Type B pancreatic cell (in vitro differentiated cells): ENCODE measurements around the gene SPATA7. TPM values are rescaled to one million over a fixed set of nuclear protein-coding genes. Genes with fewer than 3 reads are reported as not detected.

Source experiments
- DNase-seq: peaks from one replicate; pipeline ENCODE4 v3.0.0; 2021; ENCODE audit warnings: mixed read lengths; ENCODE audit not compliant: unreplicated experiment; ENCODE audit errors: extremely low spot score
- H3K27ac Mint-ChIP-seq: 2 replicates; pipeline ENCODE4 v1.8.0; 2021; ENCODE audit warnings: mild to moderate bottlenecking, mixed read lengths
- H3K27me3 Mint-ChIP-seq: 2 replicates; pipeline ENCODE4 v1.8.0; 2021; ENCODE audit warnings: mixed read lengths
- H3K36me3 Mint-ChIP-seq: 2 replicates; pipeline ENCODE4 v1.8.0; 2021; ENCODE audit warnings: mixed read lengths
- H3K4me1 Mint-ChIP-seq: one replicate; pipeline ENCODE4 v1.8.0; 2021; ENCODE audit warnings: mixed read lengths; ENCODE audit not compliant: unreplicated experiment
- H3K4me3 Mint-ChIP-seq: 2 replicates; pipeline ENCODE4 v1.8.0; 2021; ENCODE audit warnings: mild to moderate bottlenecking, mixed read lengths
- H3K9me3 Mint-ChIP-seq: 2 replicates; pipeline ENCODE4 v1.8.0; 2021; ENCODE audit warnings: mixed read lengths
- total RNA-seq: library from RNA; stranded (reverse); gene quantifications from 2 replicates; pipeline ENCODE4 v1.2.1, GENCODE V29; 2021; ENCODE audit warnings: low replicate concordance
- TF ChIP-seq, protein P1 (sequence below): fragments of 200-600 bp; sonication (generic); conservative IDR thresholded peaks from 2 replicates; pipeline ENCODE4 v1.5.0; 2021; ENCODE audit warnings: antibody characterized with exemption, mild to moderate bottlenecking

The SPATA7 gene
- total RNA-seq, 1 donor from 2014 or later: 16.2 TPM

DNA sequence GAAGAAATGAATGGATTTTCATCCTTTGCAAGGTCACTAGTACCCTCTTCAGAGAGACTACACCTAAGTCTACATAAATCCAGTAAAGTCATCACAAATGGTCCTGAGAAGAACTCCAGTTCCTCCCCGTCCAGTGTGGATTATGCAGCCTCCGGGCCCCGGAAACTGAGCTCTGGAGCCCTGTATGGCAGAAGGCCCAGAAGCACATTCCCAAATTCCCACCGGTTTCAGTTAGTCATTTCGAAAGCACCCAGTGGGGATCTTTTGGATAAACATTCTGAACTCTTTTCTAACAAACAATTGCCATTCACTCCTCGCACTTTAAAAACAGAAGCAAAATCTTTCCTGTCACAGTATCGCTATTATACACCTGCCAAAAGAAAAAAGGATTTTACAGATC is 40.8 kb downstream of the SPATA7 start:
- H3K9me3 Mint-ChIP-seq: no peaks in the 10 kb centered on the region
- no peak overlapping the region for H3K27ac Mint-ChIP-seq
- peaks cover 16% of the 10 kb centered on the region for H3K36me3 Mint-ChIP-seq
- TF ChIP-seq, protein P1, sequence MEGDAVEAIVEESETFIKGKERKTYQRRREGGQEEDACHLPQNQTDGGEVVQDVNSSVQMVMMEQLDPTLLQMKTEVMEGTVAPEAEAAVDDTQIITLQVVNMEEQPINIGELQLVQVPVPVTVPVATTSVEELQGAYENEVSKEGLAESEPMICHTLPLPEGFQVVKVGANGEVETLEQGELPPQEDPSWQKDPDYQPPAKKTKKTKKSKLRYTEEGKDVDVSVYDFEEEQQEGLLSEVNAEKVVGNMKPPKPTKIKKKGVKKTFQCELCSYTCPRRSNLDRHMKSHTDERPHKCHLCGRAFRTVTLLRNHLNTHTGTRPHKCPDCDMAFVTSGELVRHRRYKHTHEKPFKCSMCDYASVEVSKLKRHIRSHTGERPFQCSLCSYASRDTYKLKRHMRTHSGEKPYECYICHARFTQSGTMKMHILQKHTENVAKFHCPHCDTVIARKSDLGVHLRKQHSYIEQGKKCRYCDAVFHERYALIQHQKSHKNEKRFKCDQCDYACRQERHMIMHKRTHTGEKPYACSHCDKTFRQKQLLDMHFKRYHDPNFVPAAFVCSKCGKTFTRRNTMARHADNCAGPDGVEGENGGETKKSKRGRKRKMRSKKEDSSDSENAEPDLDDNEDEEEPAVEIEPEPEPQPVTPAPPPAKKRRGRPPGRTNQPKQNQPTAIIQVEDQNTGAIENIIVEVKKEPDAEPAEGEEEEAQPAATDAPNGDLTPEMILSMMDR: no peak
- H3K4me3 Mint-ChIP-seq: no peak overlapping the region
- DNase-seq: no peak
- H3K4me1 Mint-ChIP-seq: no peaks in the 10 kb centered on the region
- no peaks in the 10 kb centered on the region for H3K27me3 Mint-ChIP-seq

DNA sequence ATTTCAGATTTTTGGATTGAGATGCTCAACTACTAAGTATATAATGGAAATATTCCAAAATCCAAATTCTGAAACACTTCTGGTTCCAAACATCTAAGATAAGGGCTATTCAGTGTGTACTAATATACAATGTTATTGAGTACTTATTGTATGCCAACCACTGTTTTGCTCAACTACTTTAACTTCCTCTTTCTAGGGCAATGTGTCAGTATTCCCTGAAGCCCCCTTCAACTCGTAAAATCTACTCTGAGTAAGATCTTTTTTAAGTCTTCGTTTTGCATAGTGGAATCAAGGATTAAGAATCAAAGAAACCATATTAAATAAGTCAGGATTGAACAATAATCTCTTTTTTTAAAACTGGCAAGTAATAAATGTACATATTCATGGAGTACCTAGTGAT is 45.5 kb downstream of the SPATA7 start:
- peaks cover 4% of the 10 kb centered on the region for H3K9me3 Mint-ChIP-seq
- H3K4me3 Mint-ChIP-seq: no peak overlapping the region
- TF ChIP-seq, protein P1: no peak
- no peaks in the 10 kb centered on the region for H3K4me1 Mint-ChIP-seq
- peaks cover 19% of the 10 kb centered on the region for H3K36me3 Mint-ChIP-seq
- H3K27me3 Mint-ChIP-seq: no peaks in the 10 kb centered on the region
- no peak for DNase-seq
- H3K27ac Mint-ChIP-seq: no peak overlapping the region

DNA sequence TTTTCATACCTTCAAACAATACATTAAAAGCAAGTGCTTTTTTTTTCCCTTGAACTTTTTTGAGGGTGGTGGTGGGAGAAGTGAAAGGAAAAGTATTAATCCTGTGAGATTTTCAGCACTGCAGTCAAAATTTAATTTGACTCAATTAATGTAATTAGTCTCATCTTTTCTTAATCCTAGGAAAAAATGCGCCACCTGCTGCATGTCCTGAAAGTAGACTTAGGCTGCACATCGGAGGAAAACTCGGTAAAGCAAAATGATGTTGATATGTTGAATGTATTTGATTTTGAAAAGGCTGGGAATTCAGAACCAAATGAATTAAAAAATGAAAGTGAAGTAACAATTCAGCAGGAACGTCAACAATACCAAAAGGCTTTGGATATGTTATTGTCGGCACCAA is 52.2 kb downstream of the SPATA7 start:
- Mint-ChIP-seq H3K4me1 (no peaks in the 10 kb centered on the region), H3K4me3 (no peak overlapping the region), H3K27ac (no peak overlapping the region), H3K27me3 (no peaks in the 10 kb centered on the region), H3K36me3 (peaks cover 38% of the 10 kb centered on the region), H3K9me3 (peaks cover 4% of the 10 kb centered on the region)
- TF ChIP-seq, protein P1: no peak
- DNase-seq: no peak

DNA sequence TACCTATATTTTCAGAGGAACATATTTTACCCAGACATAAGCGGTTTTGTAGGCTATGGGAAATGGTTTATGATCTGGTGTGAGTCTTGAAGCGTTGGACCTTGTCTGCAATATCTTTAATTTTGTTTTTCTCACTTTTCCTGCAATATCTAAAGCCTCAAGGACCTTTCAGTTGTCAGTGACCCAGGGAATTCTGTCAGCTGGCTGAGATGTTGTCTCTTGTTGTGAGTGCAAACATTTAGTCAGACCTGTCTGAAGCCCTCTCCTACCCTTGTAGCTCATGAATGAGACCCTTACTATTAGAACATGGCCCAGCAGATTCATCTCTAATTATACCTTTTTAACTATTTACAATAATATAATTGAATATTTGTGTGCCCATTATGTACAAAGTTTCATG is 53.6 kb downstream of the SPATA7 start:
- Mint-ChIP-seq H3K36me3 (peaks cover 44% of the 10 kb centered on the region), H3K4me1 (no peaks in the 10 kb centered on the region), H3K9me3 (peaks cover 4% of the 10 kb centered on the region), H3K4me3 (no peak overlapping the region), H3K27me3 (no peaks in the 10 kb centered on the region), H3K27ac (no peak overlapping the region)
- TF ChIP-seq, protein P1: no peak
- DNase-seq: no peak

DNA sequence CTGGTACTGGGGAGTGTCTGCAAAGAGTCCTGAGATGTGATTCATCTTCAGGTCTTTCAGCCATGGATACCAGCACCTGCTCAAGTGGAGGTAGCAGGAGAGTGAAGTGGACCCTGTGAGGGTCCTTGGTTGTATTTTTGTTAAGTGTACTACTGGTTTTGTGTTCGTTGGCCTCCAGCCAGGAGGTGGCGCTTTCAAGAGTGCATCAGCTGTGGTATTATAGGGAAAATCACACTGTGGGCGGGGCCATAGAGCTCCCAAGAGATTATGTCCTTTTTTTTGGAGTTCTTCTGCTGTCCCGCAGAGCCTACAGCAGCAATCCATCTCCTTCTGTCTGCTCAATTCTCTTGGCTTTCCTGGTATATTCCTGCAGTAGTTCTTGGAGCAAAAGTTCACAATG is 66.8 kb downstream of the SPATA7 start:
- TF ChIP-seq, protein P1: no peak
- Mint-ChIP-seq H3K36me3 (peaks cover 44% of the 10 kb centered on the region), H3K4me3 (no peak overlapping the region), H3K27ac (no peak overlapping the region), H3K9me3 (peaks cover 4% of the 10 kb centered on the region), H3K4me1 (no peaks in the 10 kb centered on the region), H3K27me3 (no peaks in the 10 kb centered on the region)
- no peak for DNase-seq

DNA sequence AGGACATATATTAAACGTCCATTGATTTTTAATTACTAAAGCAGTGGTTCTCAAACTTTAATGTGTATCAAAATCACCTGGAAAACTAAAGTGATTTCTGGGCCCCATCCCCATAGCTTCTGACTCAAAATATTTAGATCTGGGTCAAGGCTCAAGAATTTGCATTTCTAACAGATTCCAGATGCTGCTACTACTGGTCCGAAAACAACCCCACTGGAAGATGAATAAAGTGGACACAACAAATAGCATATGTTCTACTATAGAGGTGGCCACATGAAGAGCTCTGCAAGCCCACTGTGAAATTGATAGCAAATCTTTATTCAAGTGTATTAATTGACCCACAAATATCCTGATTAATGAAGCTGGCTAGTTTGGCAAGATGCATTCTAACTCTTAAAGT is 69.4 kb downstream of the SPATA7 start:
- no peaks in the 10 kb centered on the region for H3K27me3 Mint-ChIP-seq
- peaks cover 4% of the 10 kb centered on the region for H3K9me3 Mint-ChIP-seq
- H3K4me1 Mint-ChIP-seq: no peaks in the 10 kb centered on the region
- TF ChIP-seq, protein P1: no peak
- no peak overlapping the region for H3K4me3 Mint-ChIP-seq
- H3K36me3 Mint-ChIP-seq: peaks cover 52% of the 10 kb centered on the region
- no peak for DNase-seq
- no peak overlapping the region for H3K27ac Mint-ChIP-seq
